Keratinocyte (primary cell): Measurements from ENCODE around the gene NMB. TPM values are rescaled to one million over a fixed set of nuclear protein-coding genes. Genes with fewer than 3 reads are reported as not detected.

Experiments
- DNase-seq: peaks from one replicate; pipeline ENCODE4 v3.0.0-alpha.2; 2011; ENCODE audit warnings: low read depth, missing footprints, low spot score
- FAIRE-seq: peaks from 2 replicates; lab custom pipeline; 2011; peaks lifted over from hg19 to GRCh38; lab: Jason Lieb, UNC
- H2AFZ ChIP-seq: 2 replicates; pipeline ENCODE4 v1.6.0; 2012; ENCODE audit warnings: low read length, control low read depth, inconsistent platforms; ENCODE audit not compliant: control insufficient read depth
- H3K27ac ChIP-seq: 2 replicates; pipeline ENCODE4 v1.5.1; 2011; ENCODE audit warnings: low read length; ENCODE audit not compliant: control insufficient read depth, insufficient read depth
- H3K27me3 ChIP-seq: 3 replicates; pipeline ENCODE4 v1.6.0; 2011; ENCODE audit warnings: low read length; ENCODE audit not compliant: control insufficient read depth, insufficient read depth; ENCODE audit errors: extremely low read depth
- H3K36me3 ChIP-seq, 2 experiments: 2 replicates in 1 of 2; 3 replicates in 1 of 2; pipeline ENCODE4 v1.5.1; 2011; ENCODE audit warnings: low read length in 2 of 2, mild to moderate bottlenecking in 1 of 2; ENCODE audit not compliant: control insufficient read depth in 2 of 2, insufficient read depth in 2 of 2; ENCODE audit errors: extremely low read depth in 1 of 2
- H3K4me1 ChIP-seq: 3 replicates; pipeline ENCODE4 v1.5.1; 2011; ENCODE audit warnings: low read length; ENCODE audit not compliant: control insufficient read depth, insufficient read depth; ENCODE audit errors: extremely low read depth
- H3K4me2 ChIP-seq: 3 replicates; pipeline ENCODE4 v1.6.0; 2011; ENCODE audit warnings: low read depth, low read length; ENCODE audit not compliant: control insufficient read depth, insufficient read depth; ENCODE audit errors: extremely low read depth
- H3K4me3 ChIP-seq, 3 experiments: fragments of 200-600 bp in 1 of 3; sonication (generic) in 1 of 3; 2 replicates in 2 of 3; 3 replicates in 1 of 3; pipeline ENCODE4 v1.5.1; 2011 to 2016; ENCODE audit warnings: low read length in 3 of 3, mild to moderate bottlenecking in 3 of 3, control low read depth in 2 of 3, inconsistent platforms in 1 of 3, low read depth in 1 of 3, mixed read lengths in 1 of 3, mixed run types in 1 of 3, moderate library complexity in 1 of 3; ENCODE audit not compliant: control insufficient read depth in 2 of 3, insufficient read depth in 2 of 3; ENCODE audit errors: extremely low read depth in 1 of 3
- H3K79me2 ChIP-seq: 2 replicates; pipeline ENCODE4 v1.6.0; 2012; ENCODE audit warnings: low read length; ENCODE audit not compliant: control insufficient read depth, insufficient read depth
- H3K9ac ChIP-seq: 3 replicates; pipeline ENCODE4 v1.6.0; 2011; ENCODE audit warnings: low read length; ENCODE audit not compliant: control insufficient read depth, insufficient read depth; ENCODE audit errors: extremely low read depth
- H3K9me1 ChIP-seq: 3 replicates; pipeline ENCODE4 v1.6.0; 2011; ENCODE audit warnings: low read length; ENCODE audit not compliant: control insufficient read depth, insufficient read depth; ENCODE audit errors: extremely low read depth
- H3K9me3 ChIP-seq: 2 replicates; pipeline ENCODE4 v1.5.1; 2012; ENCODE audit warnings: low read depth, low read length; ENCODE audit not compliant: control insufficient read depth
- H4K20me1 ChIP-seq: 3 replicates; pipeline ENCODE4 v1.6.0; 2011; ENCODE audit warnings: low read length; ENCODE audit not compliant: control insufficient read depth, insufficient read depth; ENCODE audit errors: extremely low read depth
- CTCF ChIP-seq, 3 experiments: IDR thresholded peaks in 1 of 3; conservative IDR thresholded peaks in 1 of 3; optimal IDR thresholded peaks in 1 of 3; 2 replicates in 2 of 3; 3 replicates in 1 of 3; pipeline versions ENCODE3 to v1.5.1; 2011; ENCODE audit warnings: low read length in 3 of 3, mild to moderate bottlenecking in 3 of 3, moderate library complexity in 2 of 3, control low read depth in 1 of 3, inconsistent platforms in 1 of 3; ENCODE audit not compliant: insufficient read depth in 2 of 3; ENCODE audit errors: extremely low read depth in 1 of 3
- EZH2 ChIP-seq: IDR thresholded peaks from one replicate; pipeline ENCODE4 v1.6.1; 2012; ENCODE audit warnings: inconsistent platforms, mild to moderate bottlenecking, low read length, moderate library complexity
- dilution Hi-C: fragments of 300-500 bp; cut with MboI; formaldehyde crosslinking; loops from one replicate; pipeline ENCODE4 v1.7.0; 2020; ENCODE audit warnings: low sequenced_read_pairs; ENCODE audit not compliant: extremely low pct_ligation_motif_present
- polyA plus RNA-seq, 5 experiments: library from polyadenylated mRNA; depleted of rRNA in 3 of 5; stranded (reverse) in 3 of 5; stranded (forward) in 1 of 5; unstranded in 1 of 5; fragments of >200 nt; gene quantifications; 1 replicate in 1 of 5; 2 replicates in 3 of 5; 3 replicates in 1 of 5; pipeline versions ENCODE4 v1.2.1 to v1.2.3, GENCODE V29; 2011 to 2012; ENCODE audit warnings: missing spikeins in 2 of 5, low read depth in 1 of 5, low replicate concordance in 1 of 5

NMB gene
- polyA plus RNA-seq, 1 donor (not counting 4 experiments of a cell fraction or from before 2014, with no cell fraction given), result 3.9 TPM

GRCh38 chr15:84645997-84646396 is 12.0 kb downstream of the NMB start:
- FAIRE-seq, result no peak

GRCh38 chr15:84645496-84645895 is 12.5 kb downstream of the NMB start:
- Histone ChIP-seq H2AFZ (no peak overlapping the region), H3K4me2 (no peak overlapping the region), H3K4me3 (no peak overlapping the region), H3K36me3 (peaks cover 38 to 48% of the 10 kb centered on the region in 2 experiments), H3K27ac (no peak overlapping the region), H3K9me1 (no peaks in the 10 kb centered on the region), H3K27me3 (no peaks in the 10 kb centered on the region), H3K9ac (no peak overlapping the region), H4K20me1 (no peaks in the 10 kb centered on the region), H3K9me3 (no peaks in the 10 kb centered on the region), H3K4me1 (no peaks in the 10 kb centered on the region), H3K79me2 (no peaks in the 10 kb centered on the region)
- FAIRE-seq, result no peak
- DNase-seq, result no peak
- no peak for TF ChIP-seq CTCF (optimal IDR thresholded peaks at IDR 0.05 in 1 of 3, IDR thresholded peaks at IDR 0.05 in 1 of 3, conservative IDR thresholded peaks at IDR 0.05 in 1 of 3; ENCODE audit: extremely low read depth in 1 of 3, insufficient read depth in 2 of 3, low read length in 3 of 3)
- no peak for TF ChIP-seq EZH2
- dilution Hi-C loops, result no loop called here

More at GRCh38 chr15:84645997-84646396, 12.0 kb downstream of the NMB start:
- no peaks in the 10 kb centered on the region for H3K27me3 ChIP-seq
- no peak overlapping the region for H3K4me3 ChIP-seq
- dilution Hi-C loops, result no loop called here
- no peak overlapping the region for H3K4me2 ChIP-seq
- no peak for DNase-seq
- peaks cover 38 to 48% of the 10 kb centered on the region in 2 experiments for H3K36me3 ChIP-seq
- no peak overlapping the region for H2AFZ ChIP-seq
- H3K27ac ChIP-seq, result no peak overlapping the region
- H3K9me1 ChIP-seq, result no peaks in the 10 kb centered on the region
- H3K9me3 ChIP-seq, result no peaks in the 10 kb centered on the region
- H3K79me2 ChIP-seq, result no peaks in the 10 kb centered on the region
- H4K20me1 ChIP-seq, result no peaks in the 10 kb centered on the region
- H3K4me1 ChIP-seq, result no peaks in the 10 kb centered on the region
- TF ChIP-seq EZH2 (no peak), CTCF (optimal IDR thresholded peaks at IDR 0.05 in 1 of 3, IDR thresholded peaks at IDR 0.05 in 1 of 3, conservative IDR thresholded peaks at IDR 0.05 in 1 of 3; ENCODE audit: extremely low read depth in 1 of 3, insufficient read depth in 2 of 3, low read length in 3 of 3) (no peak)
- no peak overlapping the region for H3K9ac ChIP-seq
